SKM-1 (cell line): ENCODE results near the gene NAA40.

Source experiments
- DNase-seq: peaks from one replicate; lab custom pipeline; 2025; ENCODE audit not compliant: unreplicated experiment; lab: John Stamatoyannopoulos, UW

NAA40 gene

DNA sequence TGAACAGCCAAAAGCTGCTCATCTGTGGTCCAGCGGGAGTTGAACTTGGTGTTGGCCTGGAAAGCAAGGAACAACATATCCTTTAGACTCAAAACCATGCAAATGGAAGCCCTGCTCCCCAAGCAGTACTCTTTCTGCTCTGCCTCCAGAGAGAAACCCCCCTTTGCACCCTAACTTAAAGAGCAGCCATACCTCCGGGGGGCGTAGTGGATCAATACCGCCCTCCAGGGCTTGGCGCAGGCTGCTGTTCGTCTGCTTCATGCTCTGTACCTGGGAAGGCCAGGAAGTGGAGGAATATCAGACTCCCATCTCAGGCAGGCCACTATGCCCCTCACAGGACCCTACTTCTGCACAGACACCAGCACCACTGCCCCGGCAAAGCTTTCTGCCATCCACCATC, 26.1 kb upstream of the NAA40 start:
- no peak for DNase-seq

DNA sequence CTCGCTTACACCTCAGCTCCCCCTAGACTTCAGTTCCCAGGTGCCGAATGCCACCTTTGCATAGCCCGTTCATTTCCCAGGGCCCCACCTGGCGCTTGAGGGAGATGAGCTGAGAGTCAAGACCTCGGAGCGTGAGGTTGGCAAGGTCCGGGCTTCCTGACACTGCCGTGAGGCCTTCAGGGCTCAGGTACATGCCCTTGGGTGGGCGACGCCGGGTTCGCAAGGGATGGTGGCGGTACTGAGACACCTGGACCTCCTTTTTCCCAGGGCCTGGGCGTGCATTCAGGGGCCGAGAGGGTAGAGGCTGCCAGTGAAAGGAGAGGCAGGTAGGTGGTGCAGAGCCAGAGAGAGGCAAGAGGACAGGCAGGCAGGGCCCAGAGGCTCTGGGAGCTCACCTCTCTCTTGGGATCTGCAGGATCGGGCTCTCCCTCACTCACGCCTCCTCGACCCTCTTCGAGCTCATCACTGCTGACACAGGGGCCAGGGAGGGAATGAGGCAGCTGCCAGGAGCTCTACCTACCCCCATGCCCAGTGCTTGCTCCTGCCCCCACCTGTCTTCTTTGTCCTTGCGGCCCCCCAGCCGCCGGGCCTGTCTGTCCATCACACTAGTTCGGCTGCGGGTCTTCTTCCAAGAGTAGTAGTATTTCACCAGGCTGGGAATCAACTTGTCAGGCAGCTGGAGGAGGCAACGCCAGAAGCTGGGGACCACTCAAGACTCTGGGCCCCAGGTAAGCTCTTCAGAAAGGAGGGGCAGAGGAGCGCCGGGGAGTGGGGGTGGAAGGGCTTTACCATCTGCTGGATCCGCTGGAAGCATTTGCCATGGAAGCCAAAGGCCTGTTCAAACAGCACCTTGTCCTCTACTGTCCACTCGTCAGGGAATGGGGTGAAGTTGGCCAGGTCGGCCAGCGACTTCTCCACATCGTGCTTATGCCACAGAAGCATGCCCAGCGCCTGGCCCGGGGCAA, 24.7 kb upstream of the NAA40 start:
- DNase-seq = no peak

DNA sequence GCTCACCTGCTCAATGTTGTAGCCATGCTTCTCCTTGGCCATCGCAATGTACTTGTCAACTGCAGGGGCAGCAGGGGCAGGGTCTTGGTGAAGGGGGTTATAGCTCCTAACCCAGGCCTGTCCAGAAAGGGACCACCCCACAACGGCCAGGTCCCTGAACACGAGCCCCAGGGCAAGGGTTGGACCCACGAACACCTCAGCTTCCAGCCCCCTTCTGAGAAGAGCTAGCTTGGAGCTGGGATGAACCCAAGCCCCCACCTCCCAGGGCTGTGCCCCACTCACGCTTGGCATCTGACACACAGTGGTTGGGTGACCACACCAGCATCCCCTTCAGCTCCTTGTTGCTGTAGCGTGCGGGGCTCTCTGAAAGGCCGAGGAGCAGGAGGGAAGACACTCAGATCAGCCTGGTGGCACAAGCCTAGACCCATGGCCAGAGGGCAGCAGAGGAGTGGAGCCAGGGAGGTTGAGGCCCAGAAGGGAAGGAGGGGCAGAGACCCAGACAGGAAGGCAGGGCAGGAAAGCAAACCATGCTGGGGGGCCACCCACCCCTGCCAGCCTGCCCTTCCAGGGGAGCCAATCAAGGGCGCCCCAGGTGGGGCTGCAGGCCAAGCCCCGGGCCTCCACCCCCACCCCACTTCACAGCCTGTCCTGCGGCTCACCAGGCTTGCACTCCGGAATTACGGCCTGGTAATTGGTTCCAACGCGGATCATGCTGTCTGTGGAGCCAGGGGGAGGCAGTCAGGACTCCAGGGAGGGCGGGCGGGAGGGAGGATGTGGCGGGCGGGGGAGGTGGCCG, 23.7 kb upstream of the NAA40 start:
- no peak for DNase-seq

DNA sequence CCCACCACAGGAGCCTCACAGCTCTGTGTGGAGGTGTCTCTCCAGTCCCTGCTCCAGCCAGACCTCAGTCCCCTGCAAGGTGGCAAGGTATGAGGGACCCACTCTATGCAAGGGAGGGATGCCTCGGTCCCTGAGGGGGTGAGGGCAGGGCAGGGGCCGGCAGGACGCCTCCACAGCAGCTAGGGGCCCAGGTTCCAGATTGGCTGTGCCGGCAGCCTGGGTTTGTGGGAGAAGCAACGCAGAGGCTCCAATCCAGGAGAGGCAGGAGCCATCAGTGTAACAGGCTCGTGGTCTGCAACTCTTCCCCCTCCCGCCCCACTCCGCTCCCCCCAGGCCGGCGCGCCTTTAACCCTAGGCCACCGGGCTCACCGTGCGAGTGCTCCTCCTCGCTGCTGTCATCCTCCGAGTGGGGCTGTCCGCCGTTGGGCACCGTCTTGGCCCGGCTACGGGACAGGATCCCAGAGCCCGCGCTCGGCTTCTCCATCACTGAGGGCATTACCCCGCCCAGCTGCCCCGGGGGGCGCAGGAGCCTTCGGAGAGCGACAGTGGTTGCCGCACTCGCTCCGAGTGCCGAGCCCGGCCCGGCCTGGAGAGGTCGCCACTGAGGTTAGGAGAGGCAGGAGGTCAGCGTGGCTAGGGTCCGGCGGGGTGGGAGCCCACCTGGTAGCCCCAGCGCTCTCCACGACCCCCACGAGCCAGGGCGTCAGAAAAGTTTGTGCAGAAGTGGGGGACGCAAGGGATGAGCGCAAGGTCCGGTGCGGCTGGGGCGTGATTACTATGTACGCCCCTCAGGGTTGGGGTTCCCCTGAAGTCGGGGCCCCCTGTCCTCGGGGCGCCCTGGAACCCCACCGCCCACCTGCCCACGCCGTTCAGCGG, 22.6 kb upstream of the NAA40 start:
- DNase-seq = no peak

DNA sequence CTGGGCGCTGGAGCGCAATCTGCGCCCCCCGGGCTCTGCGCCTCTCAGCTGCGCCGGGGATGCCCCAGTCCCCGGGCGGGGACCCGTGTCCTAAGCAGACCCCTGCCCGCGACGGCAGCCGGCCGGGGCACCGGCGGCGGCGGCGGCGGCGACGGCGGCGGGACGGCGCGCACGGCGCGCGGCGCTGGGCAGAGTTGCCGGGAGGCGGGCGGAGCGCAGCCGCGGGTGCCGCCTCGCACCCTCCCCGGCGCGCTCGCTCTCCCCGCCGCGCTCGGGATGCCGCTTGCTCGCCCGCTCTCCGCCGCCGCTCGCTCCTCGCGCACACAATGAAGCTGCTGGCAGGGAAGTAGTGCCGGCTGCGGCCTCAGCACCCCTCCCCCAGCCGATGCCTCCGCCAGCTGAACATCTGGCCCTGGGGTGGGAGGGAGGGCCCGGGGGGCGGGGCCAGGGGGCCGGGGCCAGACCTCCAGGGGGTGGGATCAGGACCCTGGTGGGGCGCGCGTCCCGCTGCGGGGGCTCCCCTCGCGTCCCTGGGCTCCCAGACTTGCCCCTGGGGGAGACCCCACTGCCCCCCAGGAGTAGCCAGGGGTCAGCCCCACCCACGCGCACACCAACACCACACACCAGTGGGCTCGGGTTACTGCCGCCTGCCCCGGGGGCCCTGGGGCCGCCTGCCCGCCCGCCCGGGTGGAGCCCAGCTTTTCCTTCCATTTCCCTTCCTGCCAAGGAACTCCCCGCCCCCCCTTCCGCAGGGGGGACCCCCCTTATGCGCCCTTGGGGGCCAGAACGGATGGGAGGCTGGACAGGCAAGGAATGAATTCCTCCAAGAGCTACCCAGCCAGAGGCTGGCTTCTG, 21.7 kb upstream of the NAA40 start, which contains the start of gene RCOR2:
Gene RCOR2, minus strand, starts transcription at position 328 of the 855 bp plus-strand sequence. CDS start 708 bp downstream, outside the sequence.
- DNase-seq = no peak

DNA sequence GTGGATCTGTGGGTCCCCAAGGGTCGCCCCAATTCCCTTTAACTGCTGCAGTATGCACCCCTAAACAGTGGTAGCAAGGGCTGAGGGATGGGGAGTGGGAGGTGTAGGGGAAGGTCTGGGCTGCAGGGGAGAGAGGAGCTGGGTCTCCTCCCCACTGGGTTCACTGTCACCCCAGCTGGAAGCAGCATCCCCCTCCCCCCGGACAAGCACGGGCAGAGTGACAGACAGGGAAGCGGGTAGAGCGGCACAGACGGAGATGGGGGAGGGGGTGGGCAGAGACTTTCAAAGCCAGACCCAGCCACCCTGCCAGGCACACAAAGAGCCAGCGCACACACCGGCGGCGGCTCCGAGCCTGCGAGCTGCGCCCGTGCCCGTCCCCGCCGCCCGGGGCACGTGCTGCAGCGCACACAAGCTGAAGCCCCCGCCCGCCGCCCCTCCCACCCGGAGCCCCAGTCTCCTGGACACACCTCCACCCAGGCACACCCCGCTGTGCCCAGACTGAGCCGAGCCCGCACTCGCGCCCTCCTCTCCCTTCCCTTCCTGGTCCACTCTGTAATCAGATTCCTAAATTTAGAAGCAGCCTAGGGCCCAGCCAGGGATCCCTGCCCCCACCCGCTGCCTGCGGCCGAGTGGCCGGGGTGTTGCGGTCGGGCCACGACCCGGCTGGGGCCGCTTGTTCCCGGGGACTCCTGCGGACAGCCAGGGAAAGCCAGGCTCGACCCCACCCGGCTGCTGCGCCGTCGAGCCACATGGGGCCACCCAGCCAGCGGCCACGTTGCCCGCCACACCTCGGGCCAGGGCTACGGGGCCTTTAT, 20.9 kb upstream of the NAA40 start:
- DNase-seq = no peak

DNA sequence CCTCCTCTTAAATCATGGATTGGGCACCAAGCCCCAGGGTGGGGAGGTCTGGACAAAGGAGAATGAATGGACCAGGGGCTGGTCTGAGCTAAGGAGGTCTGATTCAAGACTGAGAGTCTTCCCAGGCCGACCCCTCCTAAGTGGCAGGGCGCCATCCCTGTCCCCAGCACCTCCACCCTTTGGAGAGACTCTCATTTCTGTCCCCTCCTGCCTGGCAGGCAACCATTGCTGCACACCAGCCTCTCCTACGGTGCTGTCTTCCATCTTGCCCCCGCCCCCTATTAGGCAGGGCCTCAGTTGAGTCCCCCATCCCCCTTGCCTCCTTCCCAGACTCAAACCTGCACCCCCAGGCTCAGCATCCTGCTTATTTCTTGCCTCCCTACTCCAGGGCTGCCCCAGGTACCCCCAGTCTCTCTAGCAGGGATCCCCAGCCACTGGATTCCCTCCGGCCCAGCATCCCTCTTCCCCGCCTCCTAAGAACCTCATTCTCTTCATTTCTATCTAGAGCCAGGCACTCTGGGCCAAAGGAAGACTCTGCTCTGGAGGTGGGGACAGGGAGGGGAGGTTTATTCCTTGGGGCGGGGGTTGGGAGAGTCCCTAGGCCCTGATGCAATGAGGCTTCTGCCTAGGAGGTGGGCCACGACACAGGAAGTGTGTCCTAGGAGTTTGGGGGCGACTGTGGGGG, 20.2 kb upstream of the NAA40 start:
- DNase-seq = no peak

DNA sequence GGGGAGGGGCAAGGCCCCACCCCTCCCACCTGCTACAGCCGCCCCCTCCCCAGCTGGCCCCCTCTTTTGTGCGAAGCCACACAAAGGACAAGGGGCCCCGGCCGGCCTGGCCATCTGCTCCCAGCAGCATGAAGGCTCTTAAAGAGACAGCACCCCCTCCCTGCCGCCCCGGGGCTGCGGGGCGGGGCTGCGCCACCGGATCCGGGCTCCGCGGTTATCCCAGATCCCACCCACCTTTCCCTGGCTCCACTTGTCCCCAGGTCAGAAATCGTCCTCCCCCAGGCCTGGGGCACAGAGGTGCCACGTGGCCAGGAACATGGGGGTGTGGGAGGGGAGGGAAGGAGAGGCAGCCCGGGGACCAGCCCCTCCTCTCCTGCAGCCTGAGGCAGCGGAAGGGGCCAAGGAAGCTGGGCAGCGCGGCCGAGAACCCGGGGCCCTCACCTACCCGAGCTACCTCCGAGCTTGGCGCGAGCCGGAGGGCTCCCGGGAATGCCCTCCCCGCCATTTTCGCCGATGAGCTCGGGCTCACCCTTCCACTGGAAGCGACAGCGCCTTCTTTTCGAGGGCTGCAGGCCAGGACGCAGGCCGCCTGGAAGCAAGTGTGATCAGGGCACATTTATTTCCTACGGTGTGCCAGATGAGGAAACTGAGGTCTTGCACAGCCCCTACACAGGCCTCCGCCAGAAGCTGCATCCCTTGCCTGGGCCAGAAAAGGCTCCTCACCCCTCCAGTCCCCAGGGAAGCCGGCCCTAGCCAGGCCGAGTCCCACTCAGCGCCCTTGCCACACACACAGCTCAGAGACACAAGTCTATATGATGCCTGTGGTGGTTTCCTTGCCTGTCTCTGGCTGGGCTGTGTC, 19.3 kb upstream of the NAA40 start:
- no peak for DNase-seq

DNA sequence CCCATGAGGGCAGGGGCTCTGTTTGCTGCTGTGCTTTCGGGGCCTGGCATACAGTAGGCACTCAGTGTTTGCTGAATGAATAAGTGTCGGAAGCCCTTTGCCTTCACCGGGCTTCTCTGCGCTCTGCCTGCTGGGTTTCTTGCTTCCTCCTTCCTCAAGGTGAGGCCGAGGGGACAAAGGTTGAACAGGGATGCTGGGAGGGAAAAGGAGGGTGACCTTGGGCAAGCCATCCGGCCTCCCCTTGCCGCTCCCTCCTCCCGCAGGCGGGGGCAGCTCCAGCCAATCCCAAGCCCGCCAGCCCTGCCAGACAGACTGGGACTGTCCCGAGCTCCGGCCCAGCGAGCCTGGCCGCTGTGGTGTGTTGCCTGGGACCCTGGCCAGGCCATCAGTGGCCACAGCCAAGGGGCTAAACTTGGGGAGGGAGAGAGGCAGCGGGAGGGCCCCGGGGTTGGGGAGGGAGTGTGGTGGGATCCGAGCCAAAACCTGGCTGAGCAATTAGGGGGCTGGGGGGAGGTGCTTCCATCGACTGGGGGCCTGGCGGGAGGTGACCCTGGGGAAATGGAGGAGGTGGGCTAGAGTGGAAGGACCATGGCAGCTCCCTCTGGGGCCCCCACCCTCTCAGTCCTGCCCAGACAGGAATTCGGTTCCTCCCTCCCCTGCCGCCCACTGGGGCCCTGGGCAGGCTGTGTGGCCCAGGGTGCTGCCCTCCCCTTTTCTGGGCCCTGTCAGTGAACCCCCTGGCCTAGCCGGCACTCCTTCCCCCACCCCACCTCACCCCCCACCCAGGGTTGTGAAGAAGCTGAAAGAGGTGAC, 18.5 kb upstream of the NAA40 start:
- no peak for DNase-seq

DNA sequence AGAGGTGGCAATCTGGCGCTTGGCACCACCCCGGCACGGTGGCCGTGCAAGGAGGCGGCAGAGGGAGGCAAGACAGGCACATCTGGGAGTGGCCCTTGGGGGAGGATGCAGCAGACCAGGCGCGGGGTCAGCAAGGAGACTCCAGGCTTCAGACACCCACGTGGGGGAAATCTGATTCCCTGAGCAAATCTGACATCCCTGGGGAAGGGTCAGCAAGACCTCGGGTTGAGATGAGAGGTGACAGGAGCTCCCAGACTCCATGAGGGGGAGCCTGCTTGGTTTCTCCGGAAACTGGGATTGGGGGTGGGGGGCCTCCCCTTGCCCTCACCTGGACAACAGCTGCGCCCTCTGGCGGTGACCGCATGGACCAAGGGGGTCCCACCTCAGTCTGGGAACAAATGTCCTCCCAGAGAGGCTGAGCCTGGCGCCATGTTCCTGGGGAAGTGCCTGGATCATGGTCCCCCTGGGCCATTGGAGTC, 17.8 kb upstream of the NAA40 start:
- no peak for DNase-seq

DNA sequence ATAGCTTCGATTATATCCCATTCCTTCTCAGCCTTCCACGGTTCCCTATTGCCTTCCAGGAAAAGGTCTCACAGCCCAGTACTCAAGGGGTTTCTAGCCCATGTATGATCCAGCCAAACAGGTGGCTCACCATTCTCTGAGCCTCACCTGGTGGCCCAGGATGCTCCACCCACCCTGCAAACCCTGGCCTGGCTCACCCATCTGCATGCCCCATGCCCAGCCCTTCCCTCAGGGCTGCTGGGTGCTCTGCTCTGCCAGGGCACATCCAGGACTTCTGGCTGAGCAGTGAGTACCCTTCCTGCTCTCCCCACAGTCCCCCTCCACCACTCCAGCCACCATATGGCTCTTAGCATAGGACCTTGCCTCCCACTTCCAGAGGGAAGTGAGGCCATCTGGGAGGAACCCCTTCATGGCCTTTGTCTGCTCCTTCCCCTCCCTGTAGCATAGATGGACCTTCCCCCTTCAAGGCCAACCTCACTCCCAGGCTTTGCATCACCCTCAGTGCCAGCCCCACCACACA, 16.1 kb upstream of the NAA40 start:
- no peak for DNase-seq

DNA sequence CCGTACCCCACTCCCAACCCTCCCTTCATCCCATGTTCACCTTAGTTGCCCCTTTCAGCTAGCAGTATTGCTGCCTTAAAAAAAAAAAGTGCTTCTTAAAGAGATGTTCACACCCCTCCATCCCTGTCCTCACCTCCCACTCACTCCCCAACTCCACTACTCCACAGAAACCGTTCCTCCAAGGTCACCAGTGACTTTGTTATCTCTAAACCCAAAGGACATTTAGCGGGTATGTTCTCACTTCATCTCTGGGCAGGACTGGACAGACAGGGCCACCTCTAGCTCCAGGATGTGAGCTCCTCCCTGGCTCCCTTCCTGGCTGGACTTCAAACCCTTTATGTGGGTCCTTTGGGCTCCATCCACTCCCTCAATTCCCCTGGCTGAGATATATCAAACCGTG, 15.5 kb upstream of the NAA40 start:
- no peak for DNase-seq

DNA sequence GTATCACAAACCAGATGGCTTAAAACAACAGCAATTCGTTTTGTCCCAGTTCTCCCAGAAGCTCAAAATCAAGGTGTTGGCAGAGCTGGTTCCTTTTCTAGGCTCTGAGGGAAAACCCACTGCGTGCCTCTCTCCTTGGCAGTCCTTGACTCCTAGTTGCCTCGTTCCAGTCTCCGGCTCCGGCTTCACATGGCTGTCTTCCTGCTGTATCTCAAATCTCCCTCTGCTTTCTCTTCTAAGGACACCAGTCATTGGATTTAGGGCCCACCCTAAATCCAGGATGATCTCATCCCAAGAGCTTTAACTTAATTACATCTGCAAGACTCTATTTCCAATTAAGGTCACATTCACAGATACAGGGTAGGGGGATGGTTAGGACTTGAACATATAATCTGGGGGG, 9.2 kb upstream of the NAA40 start:
- no peak for DNase-seq

DNA sequence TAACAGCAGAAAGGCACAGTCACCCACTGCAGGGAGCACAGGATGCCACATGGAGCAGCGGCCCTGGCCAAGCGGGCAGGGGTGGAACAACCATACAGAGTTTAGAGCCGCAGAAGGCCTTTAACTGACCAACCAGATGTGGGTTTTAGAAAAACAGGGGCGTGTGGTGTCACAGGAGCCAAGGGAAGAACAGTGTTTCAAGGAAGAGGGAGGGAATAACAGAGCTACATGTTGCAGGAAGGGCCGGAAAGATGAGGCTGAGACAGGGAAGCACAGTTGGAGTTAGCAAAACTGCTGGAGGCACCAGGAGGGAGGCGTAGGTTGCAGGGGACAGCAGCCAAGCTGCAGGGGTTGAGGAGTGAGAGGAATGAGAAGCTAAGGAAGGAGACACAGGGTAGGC, 7.8 kb upstream of the NAA40 start:
- no peak for DNase-seq

DNA sequence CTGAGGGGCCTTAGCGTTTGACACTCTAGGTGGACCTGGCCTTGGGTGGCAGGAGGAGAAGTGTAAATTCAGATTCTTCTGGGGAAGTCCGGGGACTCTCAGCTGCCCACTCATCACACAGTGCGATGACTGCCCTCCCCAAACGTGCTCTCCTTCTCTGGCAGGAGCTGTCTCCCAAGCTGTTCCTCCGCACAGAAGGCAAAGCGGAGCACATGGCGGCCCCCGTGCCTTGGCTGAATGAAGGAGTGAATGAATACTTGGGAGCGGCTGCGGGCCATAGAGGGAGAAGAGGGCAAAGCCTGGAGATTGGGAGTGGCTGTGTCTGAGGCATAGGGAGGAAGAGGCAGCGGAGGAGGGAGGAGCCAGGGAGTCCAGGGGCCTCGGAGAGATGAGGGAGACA, 6.9 kb upstream of the NAA40 start:
- DNase-seq = no peak

DNA sequence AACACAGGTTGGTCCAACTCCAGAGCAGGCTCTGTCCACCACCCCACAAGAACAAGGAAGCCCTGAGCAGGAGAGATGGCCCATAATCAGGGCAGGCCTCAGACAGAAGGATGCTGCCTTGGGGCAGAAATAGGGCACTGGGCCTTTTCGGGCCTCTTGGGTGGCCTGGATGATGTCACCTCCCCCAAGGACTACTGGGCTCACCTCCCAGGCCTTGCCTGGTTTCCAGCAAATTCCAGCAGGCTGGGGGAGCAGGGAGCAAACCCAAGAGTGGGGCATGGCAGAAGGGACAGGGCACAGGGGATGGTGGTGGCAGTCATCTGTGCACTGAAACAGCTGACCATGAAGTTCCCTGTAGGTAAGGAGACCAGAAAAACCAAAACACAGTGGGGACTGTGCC, 5.3 kb upstream of the NAA40 start:
- DNase-seq = no peak
